ENCODE data around the gene NUTM2F.

DNA sequence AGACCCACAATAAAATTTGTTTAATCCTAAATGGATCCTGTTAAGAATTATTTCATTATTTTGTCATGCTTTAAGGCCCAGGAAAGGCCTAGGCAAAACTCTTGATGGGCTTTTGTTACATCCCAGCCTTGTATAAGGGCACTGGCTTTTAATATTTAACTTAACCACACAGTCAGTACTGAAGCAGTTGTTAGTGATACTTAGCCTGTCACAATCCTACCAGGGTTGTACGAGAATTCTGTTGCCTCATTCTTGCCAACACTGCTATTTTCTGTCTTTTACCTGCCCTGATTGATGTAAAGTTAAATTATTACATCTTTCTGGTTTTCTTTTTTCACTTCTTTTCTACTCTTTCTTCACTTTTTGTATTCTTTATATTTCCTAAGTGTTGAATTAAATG lies 58.4 kb downstream of the NUTM2F start:
- TF ChIP-seq, protein P1, sequence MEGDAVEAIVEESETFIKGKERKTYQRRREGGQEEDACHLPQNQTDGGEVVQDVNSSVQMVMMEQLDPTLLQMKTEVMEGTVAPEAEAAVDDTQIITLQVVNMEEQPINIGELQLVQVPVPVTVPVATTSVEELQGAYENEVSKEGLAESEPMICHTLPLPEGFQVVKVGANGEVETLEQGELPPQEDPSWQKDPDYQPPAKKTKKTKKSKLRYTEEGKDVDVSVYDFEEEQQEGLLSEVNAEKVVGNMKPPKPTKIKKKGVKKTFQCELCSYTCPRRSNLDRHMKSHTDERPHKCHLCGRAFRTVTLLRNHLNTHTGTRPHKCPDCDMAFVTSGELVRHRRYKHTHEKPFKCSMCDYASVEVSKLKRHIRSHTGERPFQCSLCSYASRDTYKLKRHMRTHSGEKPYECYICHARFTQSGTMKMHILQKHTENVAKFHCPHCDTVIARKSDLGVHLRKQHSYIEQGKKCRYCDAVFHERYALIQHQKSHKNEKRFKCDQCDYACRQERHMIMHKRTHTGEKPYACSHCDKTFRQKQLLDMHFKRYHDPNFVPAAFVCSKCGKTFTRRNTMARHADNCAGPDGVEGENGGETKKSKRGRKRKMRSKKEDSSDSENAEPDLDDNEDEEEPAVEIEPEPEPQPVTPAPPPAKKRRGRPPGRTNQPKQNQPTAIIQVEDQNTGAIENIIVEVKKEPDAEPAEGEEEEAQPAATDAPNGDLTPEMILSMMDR (IDR thresholded peaks at IDR 0.05; ENCODE audit: poor library complexity), result no peak
- no peak for TF ChIP-seq EZH2 (IDR thresholded peaks at IDR 0.05; ENCODE audit: borderline replicate concordance)

Data from hepatocyte (in vitro differentiated cells).